ENCODE measurements around the gene ANKS1B. TPM values are rescaled to one million over a fixed set of nuclear protein-coding genes. Genes with fewer than 3 reads are reported as not detected.

The ANKS1B gene
- total and polyA plus RNA-seq, 7 donors: 1.0 to 57.3 (median 30.1) TPM; not detected in 1

- Histone ChIP-seq H3K27me3 (no peaks in the 10 kb centered on the region), H3K4me3 (no peak overlapping the region), H3K36me3 (no peaks in the 10 kb centered on the region), H3K27ac (no peak overlapping the region), H3K9me3 (peaks cover 0 to 7% (median 0%) of the 10 kb centered on the region in 4 donors), H3K4me1 (no peaks in the 10 kb centered on the region)
- intact Hi-C loops (cut with DNase I): no loop called here
- 40 to 51% methylated on average over 3 of the region's 3 CpGs for WGBS, 2 donors
- TF ChIP-seq EP300 (IDR thresholded peaks at IDR 0.05) (no peak), CTCF (IDR thresholded peaks at IDR 0.05) (no peak), POLR2A (IDR thresholded peaks at IDR 0.05) (no peak), POLR2AphosphoS5 (IDR thresholded peaks at IDR 0.05) (no peak)
- no peak for DNase-seq
These were observed 935.0 kb downstream of the ANKS1B start for GRCh38 chr12:99049774-99050173.

DNA sequence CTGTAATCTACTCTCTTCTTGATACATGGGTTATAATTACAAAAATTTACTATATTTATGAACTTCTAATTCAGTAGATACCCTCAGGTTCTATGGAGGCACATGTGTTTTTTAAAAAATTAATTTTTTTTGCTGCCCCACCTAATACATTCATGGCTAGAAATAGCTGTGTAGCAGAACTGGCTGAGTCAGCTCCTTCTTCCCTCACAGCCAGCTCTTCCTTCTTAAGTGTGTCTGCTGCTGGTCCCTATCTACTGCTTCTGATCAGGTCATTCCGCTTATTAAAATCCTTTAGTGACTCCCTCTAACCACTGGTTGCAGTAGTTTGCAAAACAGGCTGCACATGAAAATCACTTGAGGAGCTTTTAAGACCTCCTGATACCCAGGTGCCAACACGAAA lies 939.6 kb downstream of the ANKS1B start:
- no peaks in the 10 kb centered on the region for H3K4me1 ChIP-seq
- intact Hi-C loops (cut with DNase I): no loop called here
- 90 to 92% methylated on average over 2 of the region's 2 CpGs for WGBS, 2 donors
- TF ChIP-seq EP300 (IDR thresholded peaks at IDR 0.05) (no peak), POLR2AphosphoS5 (IDR thresholded peaks at IDR 0.05) (no peak), POLR2A (IDR thresholded peaks at IDR 0.05) (no peak), CTCF (IDR thresholded peaks at IDR 0.05) (no peak)
- H3K27me3 ChIP-seq: no peaks in the 10 kb centered on the region
- no peak overlapping the region for H3K27ac ChIP-seq
- peaks cover 0 to 7% (median 0%) of the 10 kb centered on the region in 4 donors for H3K9me3 ChIP-seq
- H3K36me3 ChIP-seq: no peaks in the 10 kb centered on the region
- no peak for DNase-seq
- no peak overlapping the region for H3K4me3 ChIP-seq

GRCh38 chr12:99043319-99043914 lies 941.3 kb downstream of the ANKS1B start:
- WGBS, 2 donors: 58 to 75% methylated on average over 2 of the region's 2 CpGs
- Histone ChIP-seq H3K4me1 (no peaks in the 10 kb centered on the region), H3K36me3 (no peaks in the 10 kb centered on the region), H3K9me3 (peaks cover 0 to 7% (median 0%) of the 10 kb centered on the region in 4 donors), H3K27ac (no peak overlapping the region), H3K4me3 (no peak overlapping the region), H3K27me3 (no peaks in the 10 kb centered on the region)
- no peak for DNase-seq
- intact Hi-C loops (cut with DNase I): loop anchor here (2.0 to 5.0 kb wide), 2 partner anchors 614 to 723 kb away; no protein-coding TSS in a partner anchor
- TF ChIP-seq CTCF (IDR thresholded peaks at IDR 0.05) (peak; percentile 29 to 84 (median 67)), POLR2AphosphoS5 (IDR thresholded peaks at IDR 0.05) (no peak)

DNA sequence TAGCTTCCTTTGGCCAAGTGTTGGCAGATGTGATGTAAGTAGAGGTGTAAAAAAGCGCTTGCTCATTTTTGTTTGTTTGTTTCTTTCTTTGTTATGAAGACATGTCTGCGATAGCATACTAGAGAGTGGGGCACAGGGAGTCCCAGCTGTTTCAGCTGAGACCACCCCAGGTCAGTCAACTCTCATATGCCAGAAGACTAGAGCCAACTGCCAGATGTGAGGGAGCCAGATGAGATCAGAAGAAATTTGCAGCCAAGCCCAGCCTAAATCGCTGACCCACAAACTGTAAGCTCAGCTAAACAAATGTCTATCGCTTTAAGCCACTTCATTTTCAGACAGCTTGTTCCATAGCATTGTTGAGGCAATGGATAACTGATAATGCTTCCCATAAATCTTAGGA lies 942.5 kb downstream of the ANKS1B start:
- WGBS, 2 donors: 78 to 84% methylated on average over 4 of the region's 4 CpGs
- no peaks in the 10 kb centered on the region for H3K36me3 ChIP-seq
- no peak overlapping the region for H3K27ac ChIP-seq
- no peaks in the 10 kb centered on the region for H3K4me1 ChIP-seq
- peaks cover 0 to 3% (median 0%) of the 10 kb centered on the region in 4 donors for H3K9me3 ChIP-seq
- H3K27me3 ChIP-seq: no peaks in the 10 kb centered on the region
- DNase-seq: no peak
- no peak overlapping the region for H3K4me3 ChIP-seq
- no peak for TF ChIP-seq POLR2AphosphoS5 (IDR thresholded peaks at IDR 0.05)
- intact Hi-C loops (cut with DNase I): loop anchor here (2.0 to 5.0 kb wide), 2 partner anchors 615 to 725 kb away; no protein-coding TSS in a partner anchor

DNA sequence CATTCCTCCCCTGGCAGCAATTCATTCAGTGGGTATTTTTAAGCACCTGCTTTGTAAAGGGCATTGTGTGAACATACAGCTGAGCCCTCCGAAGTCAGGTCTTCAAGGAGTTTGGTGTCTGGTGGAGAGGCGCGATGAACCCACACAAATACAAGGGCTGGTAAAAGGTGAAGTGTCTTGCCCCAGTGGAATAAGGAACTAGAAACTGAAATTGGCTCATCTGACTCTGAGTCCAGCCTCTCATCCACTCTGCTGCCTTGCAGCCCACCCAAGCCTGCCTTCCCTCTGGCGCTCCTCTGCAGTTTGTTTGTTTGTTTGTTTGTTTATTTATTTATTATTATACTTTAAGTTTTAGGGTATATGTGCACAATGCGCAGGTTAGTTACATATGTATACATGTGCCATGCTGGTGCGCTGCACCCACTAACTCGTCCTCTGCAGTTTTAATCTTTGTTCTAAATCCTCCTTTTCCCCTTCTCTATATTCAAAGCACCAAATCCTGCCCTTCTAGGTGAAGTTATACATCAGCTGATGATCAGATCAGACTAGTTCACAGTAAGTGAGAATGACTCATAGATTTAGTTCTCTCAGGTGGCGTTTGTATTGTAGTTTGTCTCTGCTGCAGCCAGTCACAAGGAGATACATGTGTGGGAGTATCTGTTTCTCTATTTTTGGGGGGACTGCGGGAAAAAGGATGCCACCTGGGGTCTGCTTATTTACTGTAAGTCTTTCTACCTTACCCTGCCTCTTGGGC lies 945.2 kb downstream of the ANKS1B start:
- Histone ChIP-seq H3K27ac (no peak overlapping the region), H3K27me3 (no peaks in the 10 kb centered on the region), H3K4me3 (no peak overlapping the region), H3K36me3 (no peaks in the 10 kb centered on the region), H3K4me1 (no peaks in the 10 kb centered on the region), H3K9me3 (no peaks in the 10 kb centered on the region)
- intact Hi-C loops (cut with DNase I): loop anchor here (5.0 kb wide), 1 partner anchor 618 kb away; no protein-coding TSS in a partner anchor
- DNase-seq: no peak
- TF ChIP-seq POLR2AphosphoS5 (IDR thresholded peaks at IDR 0.05) (no peak), CTCF (IDR thresholded peaks at IDR 0.05) (no peak), EP300 (IDR thresholded peaks at IDR 0.05) (no peak), POLR2A (IDR thresholded peaks at IDR 0.05) (no peak)
- WGBS, 2 donors: 87 to 89% methylated on average over 9 of the region's 9 CpGs
